Measurements from ENCODE around the gene PRAMEF12.
"Not testable (repeated sequence)": the region's sequence is repeated elsewhere in the genome, so short reads cannot be mapped to it uniquely, and the experiment has no call there.

DNA sequence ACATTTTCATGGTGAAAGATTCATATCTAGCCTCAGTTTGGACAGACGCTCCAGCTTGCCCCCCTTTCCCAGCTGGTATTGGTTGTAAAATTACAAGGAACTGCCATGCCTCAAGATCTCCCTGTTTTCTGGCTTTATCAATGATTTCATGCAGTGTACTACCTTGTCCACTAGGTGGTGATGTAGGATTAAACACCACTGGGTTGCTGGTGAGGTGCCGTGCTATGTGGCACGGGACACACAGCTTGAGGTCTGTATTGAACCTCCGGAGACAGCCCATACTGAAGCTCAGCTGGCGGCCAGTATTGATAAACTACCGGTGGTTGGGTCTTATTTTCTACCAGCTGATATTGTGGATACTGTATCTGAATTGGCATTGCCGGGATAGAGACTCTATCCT, 10.2 kb downstream of the PRAMEF12 start:
- TF ChIP-seq BCL11B (tag by site-specific recombination; IDR thresholded peaks at IDR 0.05; ENCODE audit: low read depth); PRDM1 (tag by site-specific recombination; IDR thresholded peaks at IDR 0.05); ZNF239 (tag by site-specific recombination; IDR thresholded peaks at IDR 0.05): not testable (repeated sequence)
- TF ChIP-seq, protein P1, sequence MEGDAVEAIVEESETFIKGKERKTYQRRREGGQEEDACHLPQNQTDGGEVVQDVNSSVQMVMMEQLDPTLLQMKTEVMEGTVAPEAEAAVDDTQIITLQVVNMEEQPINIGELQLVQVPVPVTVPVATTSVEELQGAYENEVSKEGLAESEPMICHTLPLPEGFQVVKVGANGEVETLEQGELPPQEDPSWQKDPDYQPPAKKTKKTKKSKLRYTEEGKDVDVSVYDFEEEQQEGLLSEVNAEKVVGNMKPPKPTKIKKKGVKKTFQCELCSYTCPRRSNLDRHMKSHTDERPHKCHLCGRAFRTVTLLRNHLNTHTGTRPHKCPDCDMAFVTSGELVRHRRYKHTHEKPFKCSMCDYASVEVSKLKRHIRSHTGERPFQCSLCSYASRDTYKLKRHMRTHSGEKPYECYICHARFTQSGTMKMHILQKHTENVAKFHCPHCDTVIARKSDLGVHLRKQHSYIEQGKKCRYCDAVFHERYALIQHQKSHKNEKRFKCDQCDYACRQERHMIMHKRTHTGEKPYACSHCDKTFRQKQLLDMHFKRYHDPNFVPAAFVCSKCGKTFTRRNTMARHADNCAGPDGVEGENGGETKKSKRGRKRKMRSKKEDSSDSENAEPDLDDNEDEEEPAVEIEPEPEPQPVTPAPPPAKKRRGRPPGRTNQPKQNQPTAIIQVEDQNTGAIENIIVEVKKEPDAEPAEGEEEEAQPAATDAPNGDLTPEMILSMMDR (tag by site-specific recombination; IDR thresholded peaks at IDR 0.05): not testable (repeated sequence)
- TF ChIP-seq, protein P2, sequence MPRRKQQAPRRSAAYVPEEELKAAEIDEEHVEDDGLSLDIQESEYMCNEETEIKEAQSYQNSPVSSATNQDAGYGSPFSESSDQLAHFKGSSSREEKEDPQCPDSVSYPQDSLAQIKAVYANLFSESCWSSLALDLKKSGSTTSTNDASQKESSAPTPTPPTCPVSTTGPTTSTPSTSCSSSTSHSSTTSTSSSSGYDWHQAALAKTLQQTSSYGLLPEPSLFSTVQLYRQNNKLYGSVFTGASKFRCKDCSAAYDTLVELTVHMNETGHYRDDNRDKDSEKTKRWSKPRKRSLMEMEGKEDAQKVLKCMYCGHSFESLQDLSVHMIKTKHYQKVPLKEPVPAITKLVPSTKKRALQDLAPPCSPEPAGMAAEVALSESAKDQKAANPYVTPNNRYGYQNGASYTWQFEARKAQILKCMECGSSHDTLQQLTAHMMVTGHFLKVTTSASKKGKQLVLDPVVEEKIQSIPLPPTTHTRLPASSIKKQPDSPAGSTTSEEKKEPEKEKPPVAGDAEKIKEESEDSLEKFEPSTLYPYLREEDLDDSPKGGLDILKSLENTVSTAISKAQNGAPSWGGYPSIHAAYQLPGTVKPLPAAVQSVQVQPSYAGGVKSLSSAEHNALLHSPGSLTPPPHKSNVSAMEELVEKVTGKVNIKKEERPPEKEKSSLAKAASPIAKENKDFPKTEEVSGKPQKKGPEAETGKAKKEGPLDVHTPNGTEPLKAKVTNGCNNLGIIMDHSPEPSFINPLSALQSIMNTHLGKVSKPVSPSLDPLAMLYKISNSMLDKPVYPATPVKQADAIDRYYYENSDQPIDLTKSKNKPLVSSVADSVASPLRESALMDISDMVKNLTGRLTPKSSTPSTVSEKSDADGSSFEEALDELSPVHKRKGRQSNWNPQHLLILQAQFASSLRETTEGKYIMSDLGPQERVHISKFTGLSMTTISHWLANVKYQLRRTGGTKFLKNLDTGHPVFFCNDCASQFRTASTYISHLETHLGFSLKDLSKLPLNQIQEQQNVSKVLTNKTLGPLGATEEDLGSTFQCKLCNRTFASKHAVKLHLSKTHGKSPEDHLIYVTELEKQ (tag by site-specific recombination; IDR thresholded peaks at IDR 0.05; ENCODE audit: borderline replicate concordance): not testable (repeated sequence)

All from HEK293 (cell line).